Keratinocyte (primary cell): ENCODE results near the gene INPP4B. TPM values are rescaled to one million over a fixed set of nuclear protein-coding genes. Genes with fewer than 3 reads are reported as not detected.

Source experiments
- DNase-seq: peaks from one replicate; pipeline ENCODE4 v3.0.0-alpha.2; 2011; ENCODE audit warnings: low read depth, missing footprints, low spot score
- FAIRE-seq: peaks from 2 replicates; lab custom pipeline; 2011; peaks lifted over from hg19 to GRCh38; lab: Jason Lieb, UNC
- H2AFZ ChIP-seq: 2 replicates; pipeline ENCODE4 v1.6.0; 2012; ENCODE audit warnings: low read length, control low read depth, inconsistent platforms; ENCODE audit not compliant: control insufficient read depth
- H3K27ac ChIP-seq: 2 replicates; pipeline ENCODE4 v1.5.1; 2011; ENCODE audit warnings: low read length; ENCODE audit not compliant: control insufficient read depth, insufficient read depth
- H3K27me3 ChIP-seq: 3 replicates; pipeline ENCODE4 v1.6.0; 2011; ENCODE audit warnings: low read length; ENCODE audit not compliant: control insufficient read depth, insufficient read depth; ENCODE audit errors: extremely low read depth
- H3K36me3 ChIP-seq, 2 experiments: 2 replicates in 1 of 2; 3 replicates in 1 of 2; pipeline ENCODE4 v1.5.1; 2011; ENCODE audit warnings: low read length in 2 of 2, mild to moderate bottlenecking in 1 of 2; ENCODE audit not compliant: control insufficient read depth in 2 of 2, insufficient read depth in 2 of 2; ENCODE audit errors: extremely low read depth in 1 of 2
- H3K4me1 ChIP-seq: 3 replicates; pipeline ENCODE4 v1.5.1; 2011; ENCODE audit warnings: low read length; ENCODE audit not compliant: control insufficient read depth, insufficient read depth; ENCODE audit errors: extremely low read depth
- H3K4me2 ChIP-seq: 3 replicates; pipeline ENCODE4 v1.6.0; 2011; ENCODE audit warnings: low read depth, low read length; ENCODE audit not compliant: control insufficient read depth, insufficient read depth; ENCODE audit errors: extremely low read depth
- H3K4me3 ChIP-seq, 3 experiments: fragments of 200-600 bp in 1 of 3; sonication (generic) in 1 of 3; 2 replicates in 2 of 3; 3 replicates in 1 of 3; pipeline ENCODE4 v1.5.1; 2011 to 2016; ENCODE audit warnings: low read length in 3 of 3, mild to moderate bottlenecking in 3 of 3, control low read depth in 2 of 3, inconsistent platforms in 1 of 3, low read depth in 1 of 3, mixed read lengths in 1 of 3, mixed run types in 1 of 3, moderate library complexity in 1 of 3; ENCODE audit not compliant: control insufficient read depth in 2 of 3, insufficient read depth in 2 of 3; ENCODE audit errors: extremely low read depth in 1 of 3
- H3K79me2 ChIP-seq: 2 replicates; pipeline ENCODE4 v1.6.0; 2012; ENCODE audit warnings: low read length; ENCODE audit not compliant: control insufficient read depth, insufficient read depth
- H3K9ac ChIP-seq: 3 replicates; pipeline ENCODE4 v1.6.0; 2011; ENCODE audit warnings: low read length; ENCODE audit not compliant: control insufficient read depth, insufficient read depth; ENCODE audit errors: extremely low read depth
- H3K9me1 ChIP-seq: 3 replicates; pipeline ENCODE4 v1.6.0; 2011; ENCODE audit warnings: low read length; ENCODE audit not compliant: control insufficient read depth, insufficient read depth; ENCODE audit errors: extremely low read depth
- H3K9me3 ChIP-seq: 2 replicates; pipeline ENCODE4 v1.5.1; 2012; ENCODE audit warnings: low read depth, low read length; ENCODE audit not compliant: control insufficient read depth
- H4K20me1 ChIP-seq: 3 replicates; pipeline ENCODE4 v1.6.0; 2011; ENCODE audit warnings: low read length; ENCODE audit not compliant: control insufficient read depth, insufficient read depth; ENCODE audit errors: extremely low read depth
- CTCF ChIP-seq, 3 experiments: IDR thresholded peaks in 1 of 3; conservative IDR thresholded peaks in 1 of 3; optimal IDR thresholded peaks in 1 of 3; 2 replicates in 2 of 3; 3 replicates in 1 of 3; pipeline versions ENCODE3 to v1.5.1; 2011; ENCODE audit warnings: low read length in 3 of 3, mild to moderate bottlenecking in 3 of 3, moderate library complexity in 2 of 3, control low read depth in 1 of 3, inconsistent platforms in 1 of 3; ENCODE audit not compliant: insufficient read depth in 2 of 3; ENCODE audit errors: extremely low read depth in 1 of 3
- EZH2 ChIP-seq: IDR thresholded peaks from one replicate; pipeline ENCODE4 v1.6.1; 2012; ENCODE audit warnings: inconsistent platforms, mild to moderate bottlenecking, low read length, moderate library complexity
- dilution Hi-C: fragments of 300-500 bp; cut with MboI; formaldehyde crosslinking; loops from one replicate; pipeline ENCODE4 v1.7.0; 2020; ENCODE audit warnings: low sequenced_read_pairs; ENCODE audit not compliant: extremely low pct_ligation_motif_present
- polyA plus RNA-seq, 5 experiments: library from polyadenylated mRNA; depleted of rRNA in 3 of 5; stranded (reverse) in 3 of 5; stranded (forward) in 1 of 5; unstranded in 1 of 5; fragments of >200 nt; gene quantifications; 1 replicate in 1 of 5; 2 replicates in 3 of 5; 3 replicates in 1 of 5; pipeline versions ENCODE4 v1.2.1 to v1.2.3, GENCODE V29; 2011 to 2012; ENCODE audit warnings: missing spikeins in 2 of 5, low read depth in 1 of 5, low replicate concordance in 1 of 5

Gene INPP4B
- polyA plus RNA-seq, 1 donor (not counting 4 experiments of a cell fraction or from before 2014, with no cell fraction given): 50.2 TPM

DNA sequence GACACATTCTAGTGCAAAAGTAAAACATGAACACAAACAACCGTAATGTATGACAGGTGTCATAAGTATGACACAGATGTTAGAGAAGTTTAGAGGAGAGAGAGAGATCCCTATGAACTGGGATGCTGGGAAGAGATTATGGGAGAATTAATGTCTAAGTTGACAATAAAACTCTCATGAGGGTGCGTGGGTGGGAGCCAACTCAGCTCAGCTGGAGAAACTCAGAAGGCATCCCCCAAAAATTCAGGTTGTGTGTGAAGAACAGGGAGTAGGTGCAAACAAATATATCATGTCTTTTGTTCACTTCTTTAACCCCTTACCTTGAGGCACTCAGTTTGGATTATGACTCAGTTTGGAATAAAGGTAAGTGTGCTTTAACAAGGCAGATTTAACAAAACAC is 484.1 kb downstream of the INPP4B start:
- DNase-seq: no peak
- Histone ChIP-seq H3K9me1 (peaks cover 2% of the 10 kb centered on the region), H4K20me1 (no peaks in the 10 kb centered on the region), H3K4me2 (no peak overlapping the region), H3K4me3 (no peak overlapping the region), H3K27ac (no peak overlapping the region), H3K79me2 (peaks cover 97% of the 10 kb centered on the region), H2AFZ (no peak overlapping the region), H3K9me3 (no peaks in the 10 kb centered on the region), H3K27me3 (no peaks in the 10 kb centered on the region), H3K9ac (no peak overlapping the region), H3K36me3 (peaks cover 0 to 1% of the 10 kb centered on the region in 2 experiments), H3K4me1 (peaks cover 19% of the 10 kb centered on the region)
- no peak for FAIRE-seq
- dilution Hi-C loops: no loop called here
- TF ChIP-seq EZH2: no peak
- no peak for TF ChIP-seq CTCF (optimal IDR thresholded peaks at IDR 0.05 in 1 of 3, IDR thresholded peaks at IDR 0.05 in 1 of 3, conservative IDR thresholded peaks at IDR 0.05 in 1 of 3; ENCODE audit: extremely low read depth in 1 of 3, insufficient read depth in 2 of 3, low read length in 3 of 3)

DNA sequence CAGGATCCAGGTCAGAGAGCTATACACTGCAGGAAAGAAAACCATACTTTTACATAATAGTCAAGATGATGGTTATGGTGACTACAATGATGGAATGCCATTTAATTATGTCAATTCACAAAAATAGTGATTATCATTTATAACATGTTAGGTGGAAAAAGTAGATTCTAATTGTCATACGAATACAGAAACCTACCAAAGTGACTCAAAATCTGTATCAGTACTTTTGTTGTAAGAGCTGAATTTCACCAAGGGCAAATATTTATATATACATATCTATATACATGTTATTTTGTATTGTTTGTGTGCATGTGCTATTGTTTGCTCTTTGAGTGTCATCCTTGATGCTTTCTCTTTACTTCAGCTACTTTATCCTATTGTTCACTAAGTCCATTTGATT is 485.4 kb downstream of the INPP4B start:
- Histone ChIP-seq H3K9me3 (no peaks in the 10 kb centered on the region), H3K4me3 (no peak overlapping the region), H3K79me2 (peaks cover 97% of the 10 kb centered on the region), H3K27me3 (no peaks in the 10 kb centered on the region), H3K9me1 (peaks cover 2% of the 10 kb centered on the region), H3K4me1 (peaks cover 6% of the 10 kb centered on the region), H3K9ac (no peak overlapping the region), H3K36me3 (peaks cover 0 to 6% of the 10 kb centered on the region in 2 experiments), H4K20me1 (no peaks in the 10 kb centered on the region), H3K27ac (no peak overlapping the region), H3K4me2 (no peak overlapping the region), H2AFZ (no peak overlapping the region)
- FAIRE-seq: no peak
- TF ChIP-seq EZH2: no peak
- no peak for TF ChIP-seq CTCF (optimal IDR thresholded peaks at IDR 0.05 in 1 of 3, IDR thresholded peaks at IDR 0.05 in 1 of 3, conservative IDR thresholded peaks at IDR 0.05 in 1 of 3; ENCODE audit: extremely low read depth in 1 of 3, insufficient read depth in 2 of 3, low read length in 3 of 3)
- dilution Hi-C loops: no loop called here
- no peak for DNase-seq
